HG02943 (cell line): ENCODE data around the gene RC3H2.
A peak's percentile ranks its signal among the peaks of the same experiment; 100 is the strongest.
"Not testable (repeated sequence)": the region's sequence is repeated elsewhere in the genome, so short reads cannot be mapped to it uniquely, and the experiment has no call there.

ENCODE experiments used
- ATAC-seq: cut with Tn5 transposase; IDR thresholded peaks from one replicate; pipeline ENCODE4 v1.9.1; 2021; ENCODE audit warnings: mild to moderate bottlenecking, low read depth, moderate library complexity; ENCODE audit not compliant: unreplicated experiment

Gene RC3H2

GRCh38 chr9:122922713-122923112 is 17.6 kb upstream of the RC3H2 start:
- no peak for ATAC-seq

GRCh38 chr9:122918310-122918709 is 13.2 kb upstream of the RC3H2 start:
- ATAC-seq = no peak

GRCh38 chr9:122912964-122913673 is 8.0 kb upstream of the RC3H2 start, which contains the start of gene ZBTB6:
Gene ZBTB6 (minus strand): TSS chr9:122913323. CDS start chr9:122912072, 1,251 bp downstream.
- ATAC-seq = peak; percentile 93

GRCh38 chr9:122912671-122912963 is 7.5 kb upstream of the RC3H2 start:
- no peak for ATAC-seq

GRCh38 chr9:122906122-122906521 is 963 bp upstream of the RC3H2 start:
- ATAC-seq = not testable (repeated sequence)

- ATAC-seq = peak; percentile 21
These were observed 715 bp downstream of the RC3H2 start for GRCh38 chr9:122904466-122904822.

- ATAC-seq = no peak
These were observed 4.4 kb downstream of the RC3H2 start for GRCh38 chr9:122900791-122901190.

GRCh38 chr9:122897969-122898368 is 7.2 kb downstream of the RC3H2 start:
- ATAC-seq = no peak

- no peak for ATAC-seq
These were observed 16.7 kb downstream of the RC3H2 start for GRCh38 chr9:122888480-122888879.

- no peak for ATAC-seq
These were observed 22.0 kb downstream of the RC3H2 start for GRCh38 chr9:122883125-122883524.

GRCh38 chr9:122879443-122879842 is 25.7 kb downstream of the RC3H2 start:
- ATAC-seq = no peak

GRCh38 chr9:122875523-122875922 is 29.6 kb downstream of the RC3H2 start:
- no peak for ATAC-seq

- ATAC-seq = not testable (repeated sequence)
These were observed 37.9 kb downstream of the RC3H2 start for GRCh38 chr9:122867276-122867675.

GRCh38 chr9:122866079-122866478 is 39.1 kb downstream of the RC3H2 start:
- ATAC-seq = no peak

- no peak for ATAC-seq
These were observed 39.9 kb downstream of the RC3H2 start for GRCh38 chr9:122865300-122865699.

- ATAC-seq = no peak
These were observed 41.8 kb downstream of the RC3H2 start for GRCh38 chr9:122863407-122863806.

GRCh38 chr9:122860319-122861142 is 44.6 kb downstream of the RC3H2 start:
- ATAC-seq = no peak

GRCh38 chr9:122857815-122858214 is 47.3 kb downstream of the RC3H2 start:
- no peak for ATAC-seq

GRCh38 chr9:122852085-122852786 is 52.9 kb downstream of the RC3H2 start:
- not testable (repeated sequence) for ATAC-seq

GRCh38 chr9:122848256-122848943 is 56.8 kb downstream of the RC3H2 start:
- no peak for ATAC-seq
